GM08714 (cell line): ENCODE data around the gene RPL18A.
A peak's percentile ranks its signal among the peaks of the same experiment; 100 is the strongest.
"Not testable (repeated sequence)": the region's sequence is repeated elsewhere in the genome, so short reads cannot be mapped to it uniquely, and the experiment has no call there.

Source experiments
- H3K4me3 ChIP-seq: fragments of 200-500 bp; sonication (Bioruptor generic); 2 replicates; pipeline ENCODE4 v1.5.1; 2014; ENCODE audit warnings: mild to moderate bottlenecking, low read length, inconsistent platforms
- ZNF274 ChIP-seq: IDR thresholded peaks from 2 replicates; pipeline ENCODE4 v1.6.1; 2012; ENCODE audit warnings: mild to moderate bottlenecking, low read depth, low read length

RPL18A gene

DNA sequence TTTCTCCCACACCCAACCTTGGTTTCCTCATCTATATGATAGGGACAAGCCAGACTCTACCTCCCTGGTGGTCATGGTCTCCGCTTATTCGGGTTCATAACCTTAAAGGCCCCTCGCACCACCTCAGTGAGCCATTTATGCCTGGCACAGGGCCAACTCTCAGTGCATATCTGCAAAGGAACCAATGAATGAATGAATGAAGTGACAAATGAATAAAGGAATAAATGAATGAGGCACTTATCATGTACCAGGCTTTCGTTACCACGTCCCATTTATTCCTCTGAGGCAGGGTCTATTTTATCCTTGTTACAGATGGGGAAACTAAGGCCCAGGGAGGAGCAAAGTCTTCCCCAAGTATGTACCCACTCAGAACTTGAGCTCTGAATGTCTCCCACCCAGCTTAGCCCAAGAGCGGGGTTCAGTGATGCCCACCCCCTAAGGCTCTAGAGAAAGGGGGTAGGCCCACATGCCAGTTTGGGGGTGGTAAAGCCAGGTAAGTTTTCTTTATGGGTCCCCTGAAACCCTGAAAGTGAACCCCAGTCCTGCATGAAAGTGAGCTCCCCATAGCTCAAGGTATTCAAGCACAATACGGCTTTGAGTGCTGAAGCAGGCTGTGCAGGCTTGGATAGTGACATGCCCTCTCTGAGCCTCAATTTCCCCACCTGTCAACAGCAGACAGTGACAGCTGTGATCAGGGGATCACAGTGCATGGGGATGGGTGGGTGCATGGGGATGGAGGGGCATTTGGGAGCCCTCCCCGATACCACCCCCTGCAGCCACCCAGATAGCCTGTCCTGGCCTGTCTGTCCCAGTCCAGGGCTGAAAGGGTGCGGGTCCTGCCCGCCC is 11.5 kb downstream of the RPL18A start:
- TF ChIP-seq ZNF274 = no peak
- no peak overlapping the region for H3K4me3 ChIP-seq

DNA sequence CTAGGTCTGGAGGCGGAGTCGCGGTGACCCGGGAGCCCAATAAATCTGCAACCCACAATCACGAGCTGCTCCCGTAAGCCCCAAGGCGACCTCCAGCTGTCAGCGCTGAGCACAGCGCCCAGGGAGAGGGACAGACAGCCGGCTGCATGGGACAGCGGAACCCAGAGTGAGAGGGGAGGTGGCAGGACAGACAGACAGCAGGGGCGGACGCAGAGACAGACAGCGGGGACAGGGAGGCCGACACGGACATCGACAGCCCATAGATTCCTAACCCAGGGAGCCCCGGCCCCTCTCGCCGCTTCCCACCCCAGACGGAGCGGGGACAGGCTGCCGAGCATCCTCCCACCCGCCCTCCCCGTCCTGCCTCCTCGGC is 12.2 kb downstream of the RPL18A start, which contains the start of gene SLC5A5:
TSS of gene SLC5A5 (plus strand) at position 68 of the 373 bp plus-strand sequence. CDS start 375 bp downstream, outside the sequence.
- no peak for TF ChIP-seq ZNF274
- no peak within 1 kb of the TSS for H3K4me3 ChIP-seq

DNA sequence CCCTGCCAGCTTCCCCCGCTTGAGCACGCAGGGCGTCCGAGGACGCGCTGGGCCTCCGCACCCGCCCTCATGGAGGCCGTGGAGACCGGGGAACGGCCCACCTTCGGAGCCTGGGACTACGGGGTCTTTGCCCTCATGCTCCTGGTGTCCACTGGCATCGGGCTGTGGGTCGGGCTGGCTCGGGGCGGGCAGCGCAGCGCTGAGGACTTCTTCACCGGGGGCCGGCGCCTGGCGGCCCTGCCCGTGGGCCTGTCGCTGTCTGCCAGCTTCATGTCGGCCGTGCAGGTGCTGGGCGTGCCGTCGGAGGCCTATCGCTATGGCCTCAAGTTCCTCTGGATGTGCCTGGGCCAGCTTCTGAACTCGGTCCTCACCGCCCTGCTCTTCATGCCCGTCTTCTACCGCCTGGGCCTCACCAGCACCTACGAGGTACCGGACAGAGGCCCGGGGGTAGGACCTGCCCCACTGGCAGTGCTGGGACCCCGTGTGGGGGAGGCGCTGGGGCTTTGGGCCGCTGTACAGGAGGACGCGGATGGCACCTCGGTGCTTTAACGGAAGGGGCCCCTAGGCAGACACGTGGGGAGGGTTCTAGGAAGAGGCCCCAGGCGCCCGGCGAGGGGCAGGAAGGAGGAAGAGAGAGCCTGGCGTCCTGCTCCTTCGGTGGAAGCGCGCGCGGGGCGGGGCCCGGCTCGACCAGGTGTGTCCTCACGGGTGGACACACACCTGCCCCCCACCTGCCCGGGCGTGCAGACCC is 12.7 kb downstream of the RPL18A start:
- H3K4me3 ChIP-seq = no peak overlapping the region
- TF ChIP-seq ZNF274 = no peak

DNA sequence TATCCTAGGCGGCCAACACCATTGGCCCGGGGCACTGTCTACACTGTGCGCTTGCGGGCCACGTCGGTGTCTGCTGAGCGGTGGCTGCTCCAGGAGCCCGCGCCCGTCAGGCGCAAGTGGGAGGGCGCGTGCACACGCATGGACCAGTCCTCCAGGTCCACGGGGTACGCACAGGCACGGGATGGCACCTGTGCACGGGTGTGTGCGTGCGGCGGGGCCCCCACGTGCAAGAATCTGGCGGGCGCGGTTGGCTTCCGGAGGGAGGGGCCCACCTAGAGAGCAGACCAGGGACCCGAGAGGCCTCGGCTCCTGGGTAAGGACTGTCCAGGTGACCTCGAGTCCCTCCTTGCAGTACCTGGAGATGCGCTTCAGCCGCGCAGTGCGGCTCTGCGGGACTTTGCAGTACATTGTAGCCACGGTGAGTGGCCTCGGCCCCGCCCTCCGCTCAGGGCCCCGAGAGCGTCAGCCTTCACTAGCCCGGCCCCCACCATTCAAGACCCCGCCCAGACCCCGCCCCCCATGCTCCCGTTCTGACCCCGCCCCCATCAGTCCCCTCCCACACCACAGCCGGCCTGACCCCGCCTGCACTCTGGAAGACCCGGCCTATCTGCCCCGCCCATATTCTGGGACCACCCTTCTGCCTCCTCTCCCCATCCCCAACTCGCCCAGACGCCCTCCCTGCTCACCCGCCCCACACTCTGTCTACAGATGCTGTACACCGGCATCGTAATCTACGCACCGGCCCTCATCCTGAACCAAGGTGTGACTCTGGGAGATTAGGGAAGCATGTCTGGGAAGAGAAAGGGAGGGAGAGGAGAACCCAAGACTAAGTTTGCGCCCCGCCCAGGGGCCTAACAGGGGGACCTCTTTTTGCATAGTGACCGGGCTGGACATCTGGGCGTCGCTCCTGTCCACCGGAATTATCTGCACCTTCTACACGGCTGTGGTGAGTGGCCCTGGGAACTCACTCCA is 14.4 kb downstream of the RPL18A start:
- no peak for TF ChIP-seq ZNF274
- H3K4me3 ChIP-seq = peak overlapping the region; percentile 2; the same call in 1 of the 2 replicates

DNA sequence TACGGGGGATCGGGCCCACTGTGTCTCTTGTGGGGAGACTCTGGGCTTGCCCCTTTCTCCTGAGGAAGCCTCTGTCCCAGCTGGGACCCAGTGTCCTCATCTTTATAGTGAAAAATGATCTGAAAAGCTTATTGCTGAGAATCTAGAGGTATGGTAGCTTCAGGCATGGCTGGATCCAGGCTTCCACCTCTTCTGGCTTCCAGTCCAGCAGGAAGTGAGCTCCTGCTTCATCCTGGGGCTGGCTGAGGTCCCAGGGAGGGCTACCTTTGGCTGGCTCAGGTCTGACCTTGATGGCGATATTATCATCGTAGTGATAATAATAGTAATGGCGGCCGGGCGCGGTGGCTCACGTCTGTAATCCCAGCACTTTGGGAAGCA is 15.0 kb downstream of the RPL18A start:
- no peak for TF ChIP-seq ZNF274
- no peak overlapping the region for H3K4me3 ChIP-seq

DNA sequence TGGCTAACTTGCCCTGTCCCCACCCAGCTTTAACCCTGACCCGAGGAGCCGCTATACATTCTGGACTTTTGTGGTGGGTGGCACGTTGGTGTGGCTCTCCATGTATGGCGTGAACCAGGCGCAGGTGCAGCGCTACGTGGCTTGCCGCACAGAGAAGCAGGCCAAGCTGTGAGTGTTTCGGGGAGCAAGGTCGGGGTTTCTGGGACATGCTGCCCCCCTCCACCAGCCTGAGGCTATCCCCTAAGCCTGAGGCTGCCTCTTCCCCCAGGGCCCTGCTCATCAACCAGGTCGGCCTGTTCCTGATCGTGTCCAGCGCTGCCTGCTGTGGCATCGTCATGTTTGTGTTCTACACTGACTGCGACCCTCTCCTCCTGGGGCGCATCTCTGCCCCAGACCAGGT is 18.0 kb downstream of the RPL18A start:
- TF ChIP-seq ZNF274 = no peak

DNA sequence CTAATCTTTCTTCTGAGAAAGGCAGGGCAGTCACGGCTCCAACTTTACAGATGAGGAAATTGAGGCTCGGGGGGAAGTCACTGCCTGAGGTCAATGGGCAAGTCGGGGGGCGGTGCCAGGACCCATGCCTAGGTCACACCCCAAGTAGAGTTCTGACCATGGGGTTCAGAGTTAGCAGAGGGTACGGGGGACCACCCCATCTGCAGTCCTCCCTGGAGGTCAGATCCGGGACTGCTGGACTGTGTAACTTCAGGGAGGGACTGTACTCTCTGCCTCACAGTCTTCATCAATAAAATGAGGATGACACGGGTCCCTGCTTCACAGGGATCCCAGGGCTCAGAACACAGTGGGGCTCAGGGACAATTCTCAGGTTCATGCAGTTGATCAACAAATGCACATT is 19.8 kb downstream of the RPL18A start:
- TF ChIP-seq ZNF274 = no peak
- no peak overlapping the region for H3K4me3 ChIP-seq

More for the DNA sequence above, 18.0 kb downstream of the RPL18A start:
- H3K4me3 ChIP-seq = no peak overlapping the region

DNA sequence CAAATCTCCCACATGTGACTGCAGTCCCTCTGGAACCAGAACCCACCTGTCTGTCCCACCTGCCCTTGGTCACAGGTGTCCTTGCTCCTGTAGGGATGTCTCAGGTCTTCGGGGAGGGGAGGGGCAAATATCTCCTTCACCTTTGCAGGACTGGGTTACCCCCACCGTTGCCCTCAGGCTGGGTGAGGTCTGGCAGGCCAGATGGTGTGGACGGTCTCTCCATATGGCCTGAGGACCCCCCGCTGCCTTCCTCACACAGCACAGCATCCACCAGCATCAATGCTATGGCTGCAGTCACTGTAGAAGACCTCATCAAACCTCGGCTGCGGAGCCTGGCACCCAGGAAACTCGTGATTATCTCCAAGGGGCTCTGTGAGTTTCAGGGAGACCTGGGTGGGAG is 22.0 kb downstream of the RPL18A start:
- TF ChIP-seq ZNF274 = no peak

DNA sequence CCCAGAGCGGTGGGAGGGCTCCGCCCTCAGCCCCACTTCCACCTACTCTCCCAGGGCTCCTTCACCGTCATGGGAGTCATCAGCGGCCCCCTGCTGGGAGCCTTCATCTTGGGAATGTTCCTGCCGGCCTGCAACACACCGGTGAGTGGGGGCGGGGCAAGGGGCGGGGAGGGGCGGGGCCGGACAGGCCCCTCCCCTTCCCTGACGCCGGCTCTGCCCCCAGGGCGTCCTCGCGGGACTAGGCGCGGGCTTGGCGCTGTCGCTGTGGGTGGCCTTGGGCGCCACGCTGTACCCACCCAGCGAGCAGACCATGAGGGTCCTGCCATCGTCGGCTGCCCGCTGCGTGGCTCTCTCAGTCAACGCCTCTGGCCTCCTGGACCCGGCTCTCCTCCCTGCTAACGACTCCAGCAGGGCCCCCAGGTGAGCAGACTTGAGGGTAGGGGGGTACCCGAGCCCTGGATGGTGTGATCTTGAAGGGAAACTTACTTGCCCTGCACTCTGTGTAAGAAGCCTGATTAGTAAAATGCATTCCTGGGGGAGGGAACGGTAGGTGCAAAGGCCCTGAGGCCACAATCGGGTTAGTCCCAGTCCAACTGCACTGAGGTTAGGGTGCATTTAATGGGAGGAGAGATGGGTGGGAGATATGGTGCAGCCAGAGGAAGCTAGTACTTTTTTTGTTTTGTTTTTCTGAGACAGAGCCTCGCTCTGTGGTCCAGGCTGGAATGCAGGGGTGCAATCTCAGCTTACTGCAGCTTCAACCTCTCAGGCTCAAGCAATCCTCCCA is 24.1 kb downstream of the RPL18A start:
- no peak for TF ChIP-seq ZNF274
- no peak overlapping the region for H3K4me3 ChIP-seq

More for the DNA sequence above, 22.0 kb downstream of the RPL18A start:
- H3K4me3 ChIP-seq = no peak overlapping the region

DNA sequence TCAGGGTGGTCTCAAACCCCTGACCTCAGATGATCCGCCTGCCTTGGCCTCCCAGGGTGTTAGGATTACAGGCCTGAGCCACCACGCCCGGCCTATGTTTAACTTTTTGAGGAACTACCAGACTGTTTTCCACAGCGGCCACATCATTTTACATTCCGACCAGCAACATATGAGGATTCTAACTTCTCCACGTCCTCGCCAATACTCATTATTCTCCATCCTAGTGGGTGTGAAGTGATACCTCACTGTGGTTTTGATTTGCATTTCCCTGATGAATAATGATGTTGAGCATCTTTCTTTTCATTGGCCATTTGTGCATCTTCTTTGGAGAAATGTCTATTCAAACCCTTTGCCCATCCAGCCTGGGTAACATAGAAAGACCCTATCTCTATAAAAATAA is 26.8 kb downstream of the RPL18A start:
- TF ChIP-seq ZNF274 = no peak
- H3K4me3 ChIP-seq = no peak overlapping the region

DNA sequence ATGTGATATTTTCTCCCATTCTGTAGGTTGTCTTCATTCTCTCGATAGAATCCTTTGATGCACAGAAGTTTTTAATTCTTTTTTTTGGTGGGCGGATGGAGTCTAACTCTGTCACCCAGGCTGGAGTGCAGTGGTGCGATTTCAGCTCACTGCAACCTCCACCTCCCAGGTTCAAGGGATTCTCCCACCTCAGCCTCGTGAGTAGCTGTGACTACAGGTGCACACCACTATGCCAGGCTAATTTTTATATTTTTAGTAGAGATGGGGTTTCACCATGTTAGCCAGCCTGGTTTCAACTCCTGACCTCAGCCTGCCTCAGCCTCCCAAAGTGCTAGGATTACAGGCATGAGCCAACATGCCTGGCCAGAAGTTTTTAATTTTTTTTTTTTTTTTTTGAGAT is 27.5 kb downstream of the RPL18A start:
- H3K4me3 ChIP-seq = not testable (repeated sequence)

DNA sequence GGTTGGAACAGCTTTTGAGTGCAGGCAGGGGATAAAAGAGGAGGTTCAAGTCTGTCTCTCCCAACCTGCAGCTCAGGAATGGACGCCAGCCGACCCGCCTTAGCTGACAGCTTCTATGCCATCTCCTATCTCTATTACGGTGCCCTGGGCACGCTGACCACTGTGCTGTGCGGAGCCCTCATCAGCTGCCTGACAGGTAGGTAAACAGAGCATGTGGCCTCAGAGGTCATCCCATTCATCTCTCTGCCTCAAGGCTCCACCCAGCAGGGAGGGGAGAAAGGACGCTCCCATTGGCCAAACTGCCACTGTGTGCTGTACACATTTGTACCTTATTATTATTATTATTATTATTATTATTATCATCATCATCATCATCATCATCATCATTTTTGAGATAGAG is 28.6 kb downstream of the RPL18A start:
- H3K4me3 ChIP-seq = no peak overlapping the region
- TF ChIP-seq ZNF274 = no peak

DNA sequence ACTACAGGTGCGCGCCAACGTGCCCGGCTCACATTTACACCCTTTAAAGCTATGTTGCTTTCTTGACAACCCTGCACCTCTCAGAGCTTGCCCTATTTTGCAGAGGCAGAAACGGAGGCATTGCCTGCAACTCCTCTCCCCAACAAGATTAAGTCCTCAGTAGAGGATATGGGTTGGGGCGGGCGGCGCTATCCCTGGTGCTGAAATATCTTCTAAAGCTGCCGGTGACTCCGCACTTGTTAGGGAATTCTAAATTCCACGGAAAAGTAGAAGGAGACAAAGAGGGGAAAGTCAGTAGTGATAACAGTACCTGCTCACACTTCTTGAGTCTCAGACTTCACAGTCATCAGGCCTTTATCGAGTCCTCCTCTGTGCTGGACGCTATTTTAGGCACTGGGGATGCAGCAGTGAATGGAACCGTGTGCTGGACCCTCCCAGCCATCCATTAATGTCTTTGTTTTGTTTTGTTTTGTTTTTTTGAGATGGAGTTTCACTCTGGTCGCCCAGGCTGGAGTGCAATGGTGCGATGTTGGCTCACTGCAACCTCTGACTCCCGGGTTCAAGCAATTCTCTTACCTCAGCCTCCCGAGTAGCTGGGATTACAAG is 30.0 kb downstream of the RPL18A start:
- TF ChIP-seq ZNF274 = no peak

More for the DNA sequence above, 30.0 kb downstream of the RPL18A start:
- H3K4me3 ChIP-seq = no peak overlapping the region
